GM12891 (cell line): ENCODE data around the gene SCARB1.

Experiments
- POLR2A ChIP-seq: IDR thresholded peaks from 2 replicates; pipeline ENCODE4 v1.6.1; 2011; ENCODE audit warnings: low read depth, low read length, control low read depth
- POLR2AphosphoS5 ChIP-seq: IDR thresholded peaks from 2 replicates; pipeline ENCODE4 v1.6.1; 2011; ENCODE audit warnings: low read depth, low read length, control low read depth

DNA sequence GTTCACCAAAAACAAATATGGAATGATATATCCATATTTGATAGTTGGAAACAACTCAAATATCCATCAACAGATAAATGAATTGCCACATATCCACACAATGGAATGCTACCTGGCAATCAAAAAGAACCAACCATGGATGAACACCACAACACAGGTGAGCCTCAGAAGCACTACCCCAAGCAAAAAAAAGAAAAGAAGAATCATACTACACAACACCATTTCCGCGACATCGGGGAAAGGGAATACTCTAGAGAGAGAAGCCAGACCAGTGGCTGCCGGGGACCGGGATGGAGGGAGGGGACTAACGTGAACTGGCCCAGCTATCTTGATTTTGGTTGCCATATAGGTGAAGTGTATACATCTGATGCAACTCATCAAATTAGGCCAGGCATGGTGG, 41.4 kb downstream of the SCARB1 start:
- TF ChIP-seq POLR2A, result no peak
- no peak for TF ChIP-seq POLR2AphosphoS5
